Stimulated activated CD8-positive, alpha-beta memory T cell treated with anti-CD3 and anti-CD28 coated beads, Interleukin-12 subunit alpha, Interleukin-12 subunit beta, amount 100 ng/mL, for 24 hours (primary cell): ENCODE data around the gene C17orf58.

ENCODE experiments used
- DNase-seq: peaks from one replicate; pipeline ENCODE4 v3.0.0-alpha.2; 2020; ENCODE audit errors: extremely low read depth

The C17orf58 gene

DNA sequence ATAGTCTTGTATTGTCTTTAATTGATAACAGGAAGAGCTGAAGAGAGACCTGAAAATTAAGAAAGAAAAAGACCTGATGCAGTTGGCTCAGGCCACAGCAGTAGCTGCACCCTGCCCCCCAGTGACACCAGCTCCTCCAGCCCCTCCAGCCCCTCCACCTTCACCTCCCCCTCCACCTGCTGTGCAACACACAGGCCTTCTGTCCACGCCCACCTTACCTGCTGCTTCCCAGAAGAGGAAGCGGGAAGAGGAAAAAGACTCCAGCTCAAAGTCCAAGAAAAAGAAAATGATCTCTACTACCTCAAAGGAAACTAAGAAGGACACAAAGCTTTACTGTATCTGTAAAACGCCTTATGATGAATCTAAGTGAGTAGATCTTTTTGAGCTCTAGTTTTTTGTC is 36.8 kb downstream of the C17orf58 start:
- no peak for DNase-seq

DNA sequence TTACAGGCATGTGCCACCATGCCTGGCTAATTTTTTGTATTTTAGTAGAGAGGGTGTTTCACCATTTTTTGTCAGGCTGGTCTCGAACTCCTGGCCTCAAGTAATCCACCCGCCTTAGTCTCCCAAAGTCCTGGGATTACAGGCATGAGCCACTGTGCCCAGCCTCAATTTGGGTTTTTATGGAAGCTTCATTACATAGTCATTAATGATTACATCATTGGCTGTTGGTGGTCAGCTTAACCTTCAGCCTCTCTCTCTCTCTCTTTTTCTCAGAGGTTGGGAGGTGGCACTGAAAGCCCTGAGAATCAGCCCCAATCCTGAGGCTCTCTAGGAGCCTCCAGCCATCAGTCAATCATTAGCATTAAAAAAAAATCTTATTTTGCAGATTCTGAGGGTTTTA is 45.3 kb downstream of the C17orf58 start:
- no peak for DNase-seq

DNA sequence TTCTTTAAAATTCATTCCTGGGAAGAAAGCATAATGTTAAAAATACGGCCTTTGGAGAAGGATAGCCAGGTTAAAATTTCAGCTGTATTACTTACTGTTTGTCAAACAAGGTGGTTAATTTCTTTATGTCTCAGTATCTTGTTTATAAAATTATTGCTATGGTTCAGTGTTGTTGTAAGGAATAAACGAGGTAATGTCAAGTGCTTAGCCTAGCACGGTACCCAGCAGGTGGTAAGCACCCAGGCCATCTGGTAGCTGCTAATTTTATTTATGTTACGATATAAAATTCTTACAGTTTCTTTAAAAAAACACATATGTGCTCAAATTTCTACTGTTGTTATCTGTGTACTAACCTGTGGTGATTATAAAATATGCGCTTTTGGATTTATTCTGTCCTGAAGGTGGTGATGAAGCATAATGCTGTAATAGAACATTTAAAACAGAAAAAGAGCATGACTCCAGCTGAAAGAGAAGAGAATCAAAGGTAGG is 48.9 kb downstream of the C17orf58 start:
- no peak for DNase-seq

DNA sequence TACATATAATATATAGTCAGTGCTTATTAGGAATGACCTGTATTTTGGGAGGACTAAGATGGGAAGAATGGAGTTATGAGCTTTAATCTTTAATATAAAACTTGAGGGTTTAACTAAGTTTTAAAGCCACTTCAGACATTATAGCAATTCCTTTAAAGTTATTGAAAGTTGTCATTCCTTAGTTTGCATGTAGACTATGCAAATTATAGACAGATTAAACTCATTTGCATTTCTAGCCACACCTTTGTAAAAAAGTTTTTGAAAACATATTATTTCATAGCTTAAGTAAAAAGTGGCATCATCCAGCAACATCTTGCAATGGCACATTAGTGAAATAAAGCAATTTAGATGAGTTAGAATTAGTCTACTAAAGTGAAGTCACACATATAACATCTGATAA is 49.8 kb downstream of the C17orf58 start:
- DNase-seq, result no peak

DNA sequence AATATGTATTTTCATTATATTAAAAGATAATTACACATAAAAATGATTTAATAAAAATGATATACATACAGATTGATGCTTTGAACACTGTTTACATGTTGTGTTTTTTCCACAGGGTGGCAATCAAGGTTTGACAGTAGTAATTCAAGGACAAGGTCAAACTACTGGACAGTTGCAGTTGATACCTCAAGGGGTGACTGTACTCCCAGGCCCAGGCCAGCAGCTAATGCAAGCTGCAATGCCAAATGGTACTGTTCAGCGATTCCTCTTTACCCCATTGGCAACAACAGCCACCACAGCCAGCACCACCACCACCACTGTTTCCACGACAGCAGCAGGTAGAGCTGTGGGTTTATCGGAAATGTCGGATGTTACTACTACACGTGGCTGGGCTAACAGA is 52.2 kb downstream of the C17orf58 start:
- no peak for DNase-seq

DNA sequence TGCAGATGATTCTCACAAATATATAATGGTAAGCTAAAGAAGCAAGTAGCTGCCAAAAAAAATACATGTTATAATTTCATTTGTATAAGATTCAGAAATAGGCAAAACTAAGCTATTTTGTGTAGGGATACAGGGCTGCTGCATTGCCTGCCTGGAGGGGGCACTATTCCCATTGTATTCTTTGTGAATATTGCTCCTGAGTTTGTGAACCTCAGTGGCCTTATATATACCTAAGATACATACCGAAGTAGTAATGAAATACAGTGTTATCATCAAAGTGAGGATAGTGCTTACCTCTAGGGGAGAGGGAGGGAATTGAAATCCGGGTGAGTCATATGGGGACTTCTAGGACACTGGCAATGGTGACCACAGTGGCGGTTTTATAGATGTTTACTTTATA is 53.5 kb downstream of the C17orf58 start:
- DNase-seq, result no peak
